ENCODE measurements around the gene WNT7A. TPM values are rescaled to one million over a fixed set of nuclear protein-coding genes. Genes with fewer than 3 reads are reported as not detected.
"Not testable (repeated sequence)": the region's sequence is repeated elsewhere in the genome, so short reads cannot be mapped to it uniquely, and the experiment has no call there.

Gene WNT7A
- not detected for total RNA-seq

DNA sequence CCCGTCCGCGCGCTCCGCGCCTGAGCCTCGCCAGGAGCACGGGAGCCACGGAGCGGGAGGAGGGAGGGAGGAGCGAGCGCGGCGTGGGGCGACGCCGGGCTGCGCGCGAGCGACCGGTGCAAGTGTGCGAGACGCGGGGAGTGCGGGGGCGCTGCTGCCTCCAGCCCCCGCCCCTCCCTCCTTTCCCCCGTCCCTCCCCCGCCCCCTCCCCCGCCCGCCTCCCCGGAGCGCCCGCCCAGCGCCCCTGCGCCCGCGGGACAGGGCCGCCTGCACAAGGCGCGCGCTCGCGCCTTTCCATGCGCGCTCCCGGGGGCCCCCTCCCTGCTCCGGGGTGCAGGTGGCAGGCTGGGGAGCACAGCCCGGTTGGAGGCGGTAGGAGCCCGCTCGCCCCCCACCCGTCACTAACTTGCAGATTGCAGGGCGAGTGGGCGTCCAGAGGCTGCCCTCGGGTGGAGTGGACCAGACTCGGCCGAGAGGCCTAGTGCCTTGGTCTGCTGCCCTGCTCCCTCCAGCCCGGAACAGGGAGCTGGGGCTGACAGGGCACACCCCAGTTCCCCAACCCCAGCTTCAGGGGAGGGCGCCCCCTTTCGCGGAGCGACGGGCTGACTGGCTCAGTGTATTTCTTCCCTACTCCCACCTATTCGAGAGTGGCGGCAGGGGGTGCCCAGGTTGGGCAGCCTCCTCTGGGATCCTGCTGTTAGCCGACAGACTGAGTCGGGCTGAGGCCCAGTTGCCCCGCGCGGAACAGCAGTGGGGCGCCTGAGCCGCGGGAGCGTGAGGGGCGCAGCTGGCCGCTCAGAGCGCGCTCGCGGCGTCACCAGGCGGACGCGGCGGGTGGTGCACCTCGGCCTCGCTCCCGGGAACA is at the start of gene WNT7A:
Gene WNT7A (minus strand): TSS at position 126 of the 865 bp plus-strand sequence. CDS start 255 bp downstream, outside the sequence.
- Histone ChIP-seq H3K36me3 (no peaks in the 10 kb centered on the region), H3K27ac (no peak within 1 kb of the TSS), H3K9me3 (no peaks in the 10 kb centered on the region), H3K4me3 (peak within 1 kb of the TSS; percentile 31 to 47), H3K4me1 (peaks cover 5 to 10% of the 10 kb centered on the region in 2 donors), H3K27me3 (peaks cover 11% of the 10 kb centered on the region)
- intact Hi-C loops (cut with DNase I), result no loop called here
- DNase-seq (ENCODE audit: low spot score in 2 of 2), result no peak
- TF ChIP-seq, protein P1, sequence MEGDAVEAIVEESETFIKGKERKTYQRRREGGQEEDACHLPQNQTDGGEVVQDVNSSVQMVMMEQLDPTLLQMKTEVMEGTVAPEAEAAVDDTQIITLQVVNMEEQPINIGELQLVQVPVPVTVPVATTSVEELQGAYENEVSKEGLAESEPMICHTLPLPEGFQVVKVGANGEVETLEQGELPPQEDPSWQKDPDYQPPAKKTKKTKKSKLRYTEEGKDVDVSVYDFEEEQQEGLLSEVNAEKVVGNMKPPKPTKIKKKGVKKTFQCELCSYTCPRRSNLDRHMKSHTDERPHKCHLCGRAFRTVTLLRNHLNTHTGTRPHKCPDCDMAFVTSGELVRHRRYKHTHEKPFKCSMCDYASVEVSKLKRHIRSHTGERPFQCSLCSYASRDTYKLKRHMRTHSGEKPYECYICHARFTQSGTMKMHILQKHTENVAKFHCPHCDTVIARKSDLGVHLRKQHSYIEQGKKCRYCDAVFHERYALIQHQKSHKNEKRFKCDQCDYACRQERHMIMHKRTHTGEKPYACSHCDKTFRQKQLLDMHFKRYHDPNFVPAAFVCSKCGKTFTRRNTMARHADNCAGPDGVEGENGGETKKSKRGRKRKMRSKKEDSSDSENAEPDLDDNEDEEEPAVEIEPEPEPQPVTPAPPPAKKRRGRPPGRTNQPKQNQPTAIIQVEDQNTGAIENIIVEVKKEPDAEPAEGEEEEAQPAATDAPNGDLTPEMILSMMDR (IDR thresholded peaks at IDR 0.05), result peak in 1 of 3 experiments; percentile 41

DNA sequence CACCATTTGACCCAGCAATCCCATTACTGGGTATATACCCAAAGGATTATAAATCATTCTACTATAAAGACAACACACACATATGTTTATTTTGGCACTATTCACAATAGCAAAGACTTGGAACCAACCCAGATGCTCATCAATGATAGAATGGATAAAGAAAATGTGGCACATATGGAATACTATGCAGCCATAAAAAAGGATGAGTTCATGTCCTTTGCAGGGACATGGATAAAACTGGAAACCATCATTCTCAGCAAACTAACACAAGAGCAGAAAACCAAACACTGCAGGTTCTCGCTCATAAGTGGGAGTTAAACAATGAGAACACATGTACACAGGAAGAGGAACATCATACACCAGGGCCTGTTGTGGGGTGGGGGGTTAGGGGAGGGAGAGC is 48.9 kb upstream of the WNT7A start:
- H3K27me3 ChIP-seq; H3K4me1 ChIP-seq; H3K36me3 ChIP-seq; H3K27ac ChIP-seq; intact Hi-C loops (cut with DNase I); H3K4me3 ChIP-seq; DNase-seq (ENCODE audit: low spot score in 2 of 2): not testable (repeated sequence)
- H3K9me3 ChIP-seq, result peaks cover 0 to 34% of the 10 kb centered on the region in 2 donors

DNA sequence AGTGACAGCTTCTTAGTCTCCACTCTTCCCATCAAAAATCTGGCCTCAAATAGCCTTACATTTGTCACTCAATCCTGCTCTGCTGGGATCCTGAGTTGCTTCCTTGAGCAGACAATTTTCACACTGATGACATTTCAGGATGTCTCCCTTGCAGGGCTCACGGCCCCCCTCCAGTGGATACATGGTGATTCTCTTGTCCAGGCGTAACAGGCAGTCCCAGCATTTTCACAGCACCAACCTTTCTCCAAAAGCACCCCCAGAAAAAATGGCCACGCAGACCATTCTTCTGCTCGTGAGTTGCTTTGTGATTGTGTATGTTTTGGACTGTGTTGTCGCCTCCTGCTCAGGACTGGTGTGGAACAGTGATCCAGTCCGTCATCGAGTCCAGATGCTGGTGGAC is 47.4 kb upstream of the WNT7A start:
- H3K9me3 ChIP-seq, result peaks cover 0 to 49% of the 10 kb centered on the region in 2 donors
- intact Hi-C loops (cut with DNase I), result no loop called here
- no peaks in the 10 kb centered on the region for H3K4me1 ChIP-seq
- no peak overlapping the region for H3K4me3 ChIP-seq
- no peak overlapping the region for H3K27ac ChIP-seq
- H3K36me3 ChIP-seq, result no peaks in the 10 kb centered on the region
- DNase-seq (ENCODE audit: low spot score in 2 of 2), result no peak
- H3K27me3 ChIP-seq, result no peaks in the 10 kb centered on the region
- TF ChIP-seq, protein P1 (IDR thresholded peaks at IDR 0.05), result no peak

DNA sequence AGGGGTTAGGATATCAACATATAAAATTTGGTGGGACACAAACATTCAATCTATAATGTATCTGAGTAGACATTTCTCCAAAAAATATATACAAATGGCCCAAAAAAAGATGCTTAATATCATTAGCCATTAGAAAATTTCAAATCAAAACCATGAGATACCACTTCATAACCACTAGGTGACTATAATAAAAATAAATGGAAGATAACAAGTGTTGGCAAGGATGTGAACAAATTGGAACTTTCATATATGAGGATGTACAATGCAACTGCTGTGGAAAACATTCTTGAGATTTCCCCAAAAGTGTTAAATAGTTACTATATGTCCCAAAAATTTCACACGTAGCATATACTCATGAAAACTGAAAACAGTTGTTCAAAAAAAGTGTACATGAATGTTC is 36.5 kb upstream of the WNT7A start:
- Histone ChIP-seq H3K27ac (no peak overlapping the region), H3K27me3 (no peaks in the 10 kb centered on the region), H3K36me3 (no peaks in the 10 kb centered on the region), H3K4me1 (no peaks in the 10 kb centered on the region), H3K9me3 (peaks cover 14 to 85% of the 10 kb centered on the region in 2 donors), H3K4me3 (no peak overlapping the region)
- TF ChIP-seq, protein P1 (IDR thresholded peaks at IDR 0.05), result no peak
- intact Hi-C loops (cut with DNase I), result no loop called here
- no peak for DNase-seq (ENCODE audit: low spot score in 2 of 2)

DNA sequence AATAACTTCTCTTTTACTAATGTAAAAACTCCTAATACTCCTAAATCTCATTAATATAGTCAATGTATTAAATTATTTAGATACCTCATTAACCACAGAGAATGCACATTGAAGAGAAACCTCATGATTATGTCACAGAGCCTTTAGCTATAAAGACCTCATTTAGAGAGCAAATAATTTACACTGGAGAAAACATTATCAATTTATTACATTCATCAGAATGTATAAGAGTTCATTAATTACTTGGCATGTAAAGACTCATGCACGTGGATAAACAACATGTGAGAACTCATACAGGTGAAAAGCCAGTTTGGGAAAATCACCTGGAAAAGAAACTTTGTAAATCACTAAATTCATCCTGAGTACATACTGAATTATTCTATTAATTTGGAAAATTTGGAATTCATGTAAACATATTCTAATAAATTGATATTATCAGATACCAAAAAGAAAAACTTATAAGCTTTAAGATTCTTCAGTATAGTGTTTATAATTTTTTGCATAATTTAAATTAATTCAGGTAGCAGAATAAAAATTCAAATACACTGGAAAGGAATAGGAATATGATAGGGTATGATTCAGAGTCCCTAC is 22.9 kb upstream of the WNT7A start:
- Histone ChIP-seq H3K27me3 (no peaks in the 10 kb centered on the region), H3K4me1 (no peaks in the 10 kb centered on the region), H3K36me3 (peaks cover 2 to 4% of the 10 kb centered on the region in 2 donors), H3K9me3 (peaks cover 49 to 71% of the 10 kb centered on the region in 2 donors), H3K27ac (no peak overlapping the region), H3K4me3 (no peak overlapping the region)
- DNase-seq (ENCODE audit: low spot score in 2 of 2), result no peak
- intact Hi-C loops (cut with DNase I), result no loop called here
- TF ChIP-seq, protein P1 (IDR thresholded peaks at IDR 0.05), result no peak

DNA sequence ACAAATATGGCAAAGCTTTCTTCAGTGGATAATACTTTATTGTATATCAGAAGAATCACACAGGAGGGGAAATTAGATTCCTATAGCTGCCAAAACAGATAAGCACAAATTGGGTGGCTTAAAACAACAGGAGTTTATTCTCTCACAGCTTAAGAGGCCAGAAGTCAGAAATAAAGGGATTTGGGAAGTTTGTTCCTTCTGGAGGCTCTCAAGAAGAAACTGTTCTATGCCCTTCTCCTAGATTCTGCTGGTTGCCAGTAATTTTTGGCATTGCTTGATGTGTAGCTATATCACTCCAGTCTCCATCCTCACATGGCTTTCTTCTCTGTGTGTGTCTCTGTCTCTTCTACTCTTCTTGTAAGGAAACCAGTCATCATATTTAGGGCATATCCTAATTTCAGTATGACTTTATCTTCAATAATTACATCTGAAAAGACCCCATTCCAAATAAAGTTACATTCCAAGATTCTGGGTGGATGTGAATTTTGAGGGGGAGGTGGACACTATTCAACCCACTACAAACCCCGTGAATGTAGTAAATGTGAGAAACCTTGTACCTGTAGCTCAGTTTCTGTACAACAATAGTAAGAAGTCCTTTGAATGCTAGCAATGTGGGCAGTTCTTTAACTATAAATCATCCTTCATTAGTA is 22.2 kb upstream of the WNT7A start:
- DNase-seq (ENCODE audit: low spot score in 2 of 2), result no peak
- Histone ChIP-seq H3K27me3 (no peaks in the 10 kb centered on the region), H3K9me3 (peaks cover 46 to 64% of the 10 kb centered on the region in 2 donors), H3K4me1 (no peaks in the 10 kb centered on the region), H3K27ac (no peak overlapping the region), H3K4me3 (no peak overlapping the region), H3K36me3 (peaks cover 2 to 4% of the 10 kb centered on the region in 2 donors)
- intact Hi-C loops (cut with DNase I), result no loop called here
- TF ChIP-seq, protein P1 (IDR thresholded peaks at IDR 0.05), result no peak
